WTC11 (cell line): Measurements from ENCODE around the gene CNTNAP2. TPM values are rescaled to one million over a fixed set of nuclear protein-coding genes. Genes with fewer than 3 reads are reported as not detected.

Source experiments
- ATAC-seq: fragments of 200-7000 bp; cut with Tn5 transposase; 2 replicates; pipeline ENCODE4 v1.10.0; 2021; ENCODE audit warnings: mild to moderate bottlenecking, moderate library complexity
- CTCF ChIA-PET: fragments of 300-600 bp; sonication (Branson Sonifier 250); formaldehyde crosslinking; loops from one replicate; lab custom pipeline; 2021; ENCODE audit warnings: antibody characterized with exemption; lab: Charles Lee
- POLR2A ChIA-PET: fragments of 350-600 bp; sonication (Branson Sonifier 250); formaldehyde crosslinking; loops from one replicate; lab custom pipeline; 2021; ENCODE audit warnings: antibody characterized with exemption; lab: Charles Lee
- DNase-seq: peaks from one replicate; pipeline ENCODE4 v3.0.0; 2021; ENCODE audit warnings: low spot score
- H3K27ac Mint-ChIP-seq: 2 replicates; pipeline ENCODE4 v1.8.0; 2021; ENCODE audit warnings: mixed read lengths
- H3K27me3 Mint-ChIP-seq: 2 replicates; pipeline ENCODE4 v1.8.0; 2021; ENCODE audit warnings: low read depth, mild to moderate bottlenecking, moderate library complexity, mixed read lengths
- H3K36me3 Mint-ChIP-seq: 2 replicates; pipeline ENCODE4 v1.8.0; 2021; ENCODE audit warnings: mixed read lengths
- H3K4me1 Mint-ChIP-seq: 2 replicates; pipeline ENCODE4 v1.8.0; 2022; ENCODE audit warnings: mixed read lengths
- H3K4me3 Mint-ChIP-seq: 2 replicates; pipeline ENCODE4 v1.8.0; 2021; ENCODE audit warnings: mild to moderate bottlenecking, moderate library complexity, mixed read lengths
- H3K9me3 Mint-ChIP-seq: 2 replicates; pipeline ENCODE4 v1.8.0; 2021; ENCODE audit warnings: mixed read lengths
- ELF4 ChIP-seq: sonication (generic); formaldehyde crosslinking; IDR thresholded peaks from 2 replicates; pipeline ENCODE4 v1.8.1; 2022; ENCODE audit warnings: low read depth, mild to moderate bottlenecking, moderate library complexity, missing genetic modification reagents
- FOXJ3 ChIP-seq: sonication (generic); formaldehyde crosslinking; IDR thresholded peaks from 2 replicates; pipeline ENCODE4 v1.9.0; 2021; ENCODE audit warnings: missing genetic modification reagents, mild to moderate bottlenecking, borderline replicate concordance
- GTF2I ChIP-seq: fragments of 250-450 bp; sonication (Bioruptor Pico); conservative IDR thresholded peaks from 2 replicates; pipeline ENCODE4 v1.4.0; 2021; ENCODE audit warnings: mild to moderate bottlenecking
- NFATC4 ChIP-seq: fragments of 250-450 bp; sonication (Bioruptor Pico); IDR thresholded peaks from 2 replicates; pipeline ENCODE4 v1.9.0; 2021; ENCODE audit warnings: mild to moderate bottlenecking
- NR1H2 ChIP-seq: sonication (generic); formaldehyde crosslinking; IDR thresholded peaks from 2 replicates; pipeline ENCODE4 v1.9.0; 2021; ENCODE audit warnings: mild to moderate bottlenecking, moderate library complexity, missing genetic modification reagents
- RORB ChIP-seq: fragments of 250-450 bp; sonication (Bioruptor Pico); IDR thresholded peaks from 2 replicates; pipeline ENCODE4 v1.9.0; 2021; ENCODE audit warnings: mild to moderate bottlenecking
- TEAD1 ChIP-seq: sonication (generic); formaldehyde crosslinking; IDR thresholded peaks from 2 replicates; pipeline ENCODE4 v1.8.0; 2022; ENCODE audit warnings: mild to moderate bottlenecking, missing genetic modification reagents
- ZNF219 ChIP-seq: sonication (generic); formaldehyde crosslinking; IDR thresholded peaks from 2 replicates; pipeline ENCODE4 v1.8.0; 2023; ENCODE audit warnings: missing genetic modification reagents, mild to moderate bottlenecking, borderline replicate concordance
- ZNF671 ChIP-seq: fragments of 250-450 bp; sonication (Bioruptor Pico); IDR thresholded peaks from 2 replicates; pipeline ENCODE4 v1.8.0; 2021; ENCODE audit warnings: mild to moderate bottlenecking
- total RNA-seq: library from RNA; stranded (reverse); gene quantifications from 3 replicates; pipeline ENCODE4 v1.2.3, GENCODE V29; 2021
- TF ChIP-seq, protein P1 (sequence below): sonication (generic); formaldehyde crosslinking; IDR thresholded peaks from 2 replicates; pipeline ENCODE4 v1.8.1; 2023; ENCODE audit warnings: mild to moderate bottlenecking, missing genetic modification reagents
- TF ChIP-seq, protein P2 (sequence below): fragments of 250-450 bp; sonication (Bioruptor Pico); IDR thresholded peaks from 2 replicates; pipeline ENCODE4 v1.9.0; 2021; ENCODE audit warnings: mild to moderate bottlenecking
- TF ChIP-seq, protein P3 (sequence below): sonication (generic); formaldehyde crosslinking; conservative IDR thresholded peaks from 2 replicates; pipeline ENCODE4 v1.8.1; 2023; ENCODE audit warnings: mild to moderate bottlenecking, low read depth, missing genetic modification reagents, moderate library complexity
- TF ChIP-seq, protein P4 (sequence below): sonication (generic); formaldehyde crosslinking; conservative IDR thresholded peaks from 2 replicates; pipeline ENCODE4 v1.8.1; 2022; ENCODE audit warnings: mild to moderate bottlenecking, missing genetic modification reagents
- TF ChIP-seq, protein P5 (sequence below): sonication (generic); formaldehyde crosslinking; IDR thresholded peaks from 2 replicates; pipeline ENCODE4 v1.8.1; 2023; ENCODE audit warnings: mild to moderate bottlenecking, missing genetic modification reagents
- TF ChIP-seq, protein P6 (sequence below): sonication (generic); formaldehyde crosslinking; IDR thresholded peaks from 2 replicates; pipeline ENCODE4 v1.8.0; 2023; ENCODE audit warnings: mild to moderate bottlenecking, missing genetic modification reagents
- TF ChIP-seq, protein P7 (sequence below): fragments of 250-450 bp; sonication (Bioruptor Pico); IDR thresholded peaks from 2 replicates; pipeline ENCODE4 v1.9.0; 2021; ENCODE audit warnings: moderate library complexity, mild to moderate bottlenecking, inconsistent platforms, borderline replicate concordance
- TF ChIP-seq, protein P8 (sequence below): sonication (generic); formaldehyde crosslinking; IDR thresholded peaks from 2 replicates; pipeline ENCODE4 v1.8.1; 2023; ENCODE audit warnings: mild to moderate bottlenecking, moderate library complexity, missing genetic modification reagents

CNTNAP2 gene
- total RNA-seq, 1 experiment from 2014 or later = 63.8 TPM

DNA sequence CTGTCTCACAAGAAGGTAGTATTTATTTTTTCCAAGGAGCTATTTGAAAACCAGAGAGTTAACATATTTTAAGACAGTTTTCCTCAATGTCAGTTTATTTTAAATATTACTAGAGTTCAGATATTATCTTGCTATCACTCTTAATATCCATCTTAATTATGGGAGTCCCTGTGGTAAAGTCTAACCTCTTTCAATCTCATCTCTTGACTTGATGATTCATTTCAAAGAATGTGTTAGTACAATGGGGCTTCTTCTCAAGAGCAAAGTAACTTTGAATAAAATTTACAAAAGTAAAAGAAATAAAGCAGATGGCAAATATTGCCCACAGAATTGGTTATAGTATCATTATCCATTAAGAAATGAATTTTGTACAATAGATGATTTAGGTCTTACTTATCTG, 1742.9 kb downstream of the CNTNAP2 start:
- no peak for ATAC-seq
- Mint-ChIP-seq H3K4me3 (no peak overlapping the region), H3K9me3 (peaks cover 9% of the 10 kb centered on the region), H3K36me3 (peaks cover 4% of the 10 kb centered on the region; the same call in 1 of the 2 replicates), H3K27me3 (no peaks in the 10 kb centered on the region), H3K4me1 (peaks cover 11% of the 10 kb centered on the region), H3K27ac (no peak overlapping the region)
- ChIA-PET POLR2A (interaction anchor here (0.6 kb wide), 1 partner anchor 14 kb away, joined by 3 read pairs; no protein-coding TSS in a partner anchor), CTCF (no interaction called here)
- DNase-seq = no peak
- TF ChIP-seq, protein P1, sequence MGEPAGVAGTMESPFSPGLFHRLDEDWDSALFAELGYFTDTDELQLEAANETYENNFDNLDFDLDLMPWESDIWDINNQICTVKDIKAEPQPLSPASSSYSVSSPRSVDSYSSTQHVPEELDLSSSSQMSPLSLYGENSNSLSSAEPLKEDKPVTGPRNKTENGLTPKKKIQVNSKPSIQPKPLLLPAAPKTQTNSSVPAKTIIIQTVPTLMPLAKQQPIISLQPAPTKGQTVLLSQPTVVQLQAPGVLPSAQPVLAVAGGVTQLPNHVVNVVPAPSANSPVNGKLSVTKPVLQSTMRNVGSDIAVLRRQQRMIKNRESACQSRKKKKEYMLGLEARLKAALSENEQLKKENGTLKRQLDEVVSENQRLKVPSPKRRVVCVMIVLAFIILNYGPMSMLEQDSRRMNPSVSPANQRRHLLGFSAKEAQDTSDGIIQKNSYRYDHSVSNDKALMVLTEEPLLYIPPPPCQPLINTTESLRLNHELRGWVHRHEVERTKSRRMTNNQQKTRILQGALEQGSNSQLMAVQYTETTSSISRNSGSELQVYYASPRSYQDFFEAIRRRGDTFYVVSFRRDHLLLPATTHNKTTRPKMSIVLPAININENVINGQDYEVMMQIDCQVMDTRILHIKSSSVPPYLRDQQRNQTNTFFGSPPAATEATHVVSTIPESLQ = no peak
- TF ChIP-seq FOXJ3 (CRISPR knock-in tag) = no peak

DNA sequence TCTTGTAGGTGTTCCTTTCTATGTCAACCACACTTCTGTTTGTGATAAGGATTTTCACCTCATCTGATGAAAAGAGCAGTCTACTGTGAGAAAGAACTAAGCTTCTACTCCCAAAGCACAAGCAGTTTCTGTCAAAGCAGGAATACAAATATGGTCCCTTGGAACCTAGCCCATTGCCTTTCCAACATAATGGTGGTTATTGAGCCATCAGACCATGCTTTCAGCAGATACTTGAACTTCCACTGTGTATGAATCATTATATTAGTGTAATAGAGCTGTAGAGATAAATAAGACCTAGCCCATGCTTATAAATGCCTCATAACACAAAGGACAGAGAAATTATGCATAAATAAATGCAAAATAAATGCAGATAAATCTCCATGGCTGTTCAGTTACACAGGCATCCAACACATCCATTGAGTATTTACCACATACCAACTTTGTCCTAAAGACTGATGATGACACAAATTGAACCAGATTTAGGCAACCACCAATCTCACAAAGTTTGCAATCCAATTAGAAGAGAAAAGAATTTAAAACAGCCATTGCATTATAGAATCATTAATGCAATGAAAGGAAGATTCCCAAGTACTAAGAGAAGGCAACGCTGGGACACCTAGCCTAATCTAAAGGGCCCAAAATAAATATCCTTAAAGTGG, 1744.6 kb downstream of the CNTNAP2 start:
- Mint-ChIP-seq H3K27ac (no peak overlapping the region), H3K27me3 (no peaks in the 10 kb centered on the region), H3K9me3 (peaks cover 12% of the 10 kb centered on the region), H3K4me3 (no peak overlapping the region), H3K4me1 (peaks cover 7% of the 10 kb centered on the region; the same call in 1 of the 2 replicates)
- CTCF ChIA-PET = no interaction called here
- no peak for DNase-seq
- TF ChIP-seq, protein P2, sequence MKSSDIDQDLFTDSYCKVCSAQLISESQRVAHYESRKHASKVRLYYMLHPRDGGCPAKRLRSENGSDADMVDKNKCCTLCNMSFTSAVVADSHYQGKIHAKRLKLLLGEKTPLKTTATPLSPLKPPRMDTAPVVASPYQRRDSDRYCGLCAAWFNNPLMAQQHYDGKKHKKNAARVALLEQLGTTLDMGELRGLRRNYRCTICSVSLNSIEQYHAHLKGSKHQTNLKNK (CRISPR knock-in tag) = no peak
- TF ChIP-seq GTF2I (CRISPR knock-in tag) = no peak
- TF ChIP-seq, protein P3, sequence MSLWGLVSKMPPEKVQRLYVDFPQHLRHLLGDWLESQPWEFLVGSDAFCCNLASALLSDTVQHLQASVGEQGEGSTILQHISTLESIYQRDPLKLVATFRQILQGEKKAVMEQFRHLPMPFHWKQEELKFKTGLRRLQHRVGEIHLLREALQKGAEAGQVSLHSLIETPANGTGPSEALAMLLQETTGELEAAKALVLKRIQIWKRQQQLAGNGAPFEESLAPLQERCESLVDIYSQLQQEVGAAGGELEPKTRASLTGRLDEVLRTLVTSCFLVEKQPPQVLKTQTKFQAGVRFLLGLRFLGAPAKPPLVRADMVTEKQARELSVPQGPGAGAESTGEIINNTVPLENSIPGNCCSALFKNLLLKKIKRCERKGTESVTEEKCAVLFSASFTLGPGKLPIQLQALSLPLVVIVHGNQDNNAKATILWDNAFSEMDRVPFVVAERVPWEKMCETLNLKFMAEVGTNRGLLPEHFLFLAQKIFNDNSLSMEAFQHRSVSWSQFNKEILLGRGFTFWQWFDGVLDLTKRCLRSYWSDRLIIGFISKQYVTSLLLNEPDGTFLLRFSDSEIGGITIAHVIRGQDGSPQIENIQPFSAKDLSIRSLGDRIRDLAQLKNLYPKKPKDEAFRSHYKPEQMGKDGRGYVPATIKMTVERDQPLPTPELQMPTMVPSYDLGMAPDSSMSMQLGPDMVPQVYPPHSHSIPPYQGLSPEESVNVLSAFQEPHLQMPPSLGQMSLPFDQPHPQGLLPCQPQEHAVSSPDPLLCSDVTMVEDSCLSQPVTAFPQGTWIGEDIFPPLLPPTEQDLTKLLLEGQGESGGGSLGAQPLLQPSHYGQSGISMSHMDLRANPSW (CRISPR knock-in tag) = no peak
- TF ChIP-seq, protein P4, sequence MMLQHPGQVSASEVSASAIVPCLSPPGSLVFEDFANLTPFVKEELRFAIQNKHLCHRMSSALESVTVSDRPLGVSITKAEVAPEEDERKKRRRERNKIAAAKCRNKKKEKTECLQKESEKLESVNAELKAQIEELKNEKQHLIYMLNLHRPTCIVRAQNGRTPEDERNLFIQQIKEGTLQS (CRISPR knock-in tag) = no peak
- TF ChIP-seq RORB (CRISPR knock-in tag) = no peak
- no peak for TF ChIP-seq ZNF219 (CRISPR knock-in tag)
- no peak for TF ChIP-seq FOXJ3 (CRISPR knock-in tag)
- TF ChIP-seq ZNF671 = no peak
- TF ChIP-seq, protein P5, sequence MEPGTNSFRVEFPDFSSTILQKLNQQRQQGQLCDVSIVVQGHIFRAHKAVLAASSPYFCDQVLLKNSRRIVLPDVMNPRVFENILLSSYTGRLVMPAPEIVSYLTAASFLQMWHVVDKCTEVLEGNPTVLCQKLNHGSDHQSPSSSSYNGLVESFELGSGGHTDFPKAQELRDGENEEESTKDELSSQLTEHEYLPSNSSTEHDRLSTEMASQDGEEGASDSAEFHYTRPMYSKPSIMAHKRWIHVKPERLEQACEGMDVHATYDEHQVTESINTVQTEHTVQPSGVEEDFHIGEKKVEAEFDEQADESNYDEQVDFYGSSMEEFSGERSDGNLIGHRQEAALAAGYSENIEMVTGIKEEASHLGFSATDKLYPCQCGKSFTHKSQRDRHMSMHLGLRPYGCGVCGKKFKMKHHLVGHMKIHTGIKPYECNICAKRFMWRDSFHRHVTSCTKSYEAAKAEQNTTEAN (CRISPR knock-in tag) = no peak
- TF ChIP-seq, all 79 proteins: peak for 0
- POLR2A ChIA-PET = no interaction called here
- ATAC-seq = no peak
- peaks cover 6% of the 10 kb centered on the region for H3K36me3 Mint-ChIP-seq

DNA sequence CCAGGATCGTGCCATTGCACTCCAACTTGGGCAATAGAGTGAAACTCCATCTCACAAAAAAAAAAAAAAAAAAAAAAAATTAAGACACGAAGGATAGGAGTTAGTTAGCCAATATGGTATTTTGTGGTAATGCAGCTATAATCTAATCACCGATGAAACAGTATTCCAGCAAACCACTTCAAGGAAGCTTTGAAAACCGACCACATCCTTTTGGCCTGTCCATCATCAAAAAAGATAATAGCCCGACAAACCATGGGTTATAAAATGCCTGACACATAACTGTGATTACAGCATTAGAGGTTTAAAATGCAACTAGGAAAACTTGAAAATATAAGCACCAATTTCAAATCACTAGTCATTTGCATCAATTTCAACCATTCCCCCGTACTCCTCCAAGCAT, 1745.3 kb downstream of the CNTNAP2 start:
- no peak for ATAC-seq
- Mint-ChIP-seq H3K27ac (no peak overlapping the region), H3K27me3 (no peaks in the 10 kb centered on the region), H3K9me3 (peaks cover 12% of the 10 kb centered on the region), H3K36me3 (peaks cover 6% of the 10 kb centered on the region), H3K4me1 (peaks cover 7% of the 10 kb centered on the region; the same call in 1 of the 2 replicates), H3K4me3 (no peak overlapping the region)
- ChIA-PET POLR2A (no interaction called here), CTCF (interaction anchor here (0.7 kb wide), 1 partner anchor 28 kb away, joined by 3 read pairs; no protein-coding TSS in a partner anchor)
- no peak for DNase-seq
- TF ChIP-seq, protein P2 (CRISPR knock-in tag) = no peak
- TF ChIP-seq ELF4 (CRISPR knock-in tag) = no peak
- TF ChIP-seq, protein P6, sequence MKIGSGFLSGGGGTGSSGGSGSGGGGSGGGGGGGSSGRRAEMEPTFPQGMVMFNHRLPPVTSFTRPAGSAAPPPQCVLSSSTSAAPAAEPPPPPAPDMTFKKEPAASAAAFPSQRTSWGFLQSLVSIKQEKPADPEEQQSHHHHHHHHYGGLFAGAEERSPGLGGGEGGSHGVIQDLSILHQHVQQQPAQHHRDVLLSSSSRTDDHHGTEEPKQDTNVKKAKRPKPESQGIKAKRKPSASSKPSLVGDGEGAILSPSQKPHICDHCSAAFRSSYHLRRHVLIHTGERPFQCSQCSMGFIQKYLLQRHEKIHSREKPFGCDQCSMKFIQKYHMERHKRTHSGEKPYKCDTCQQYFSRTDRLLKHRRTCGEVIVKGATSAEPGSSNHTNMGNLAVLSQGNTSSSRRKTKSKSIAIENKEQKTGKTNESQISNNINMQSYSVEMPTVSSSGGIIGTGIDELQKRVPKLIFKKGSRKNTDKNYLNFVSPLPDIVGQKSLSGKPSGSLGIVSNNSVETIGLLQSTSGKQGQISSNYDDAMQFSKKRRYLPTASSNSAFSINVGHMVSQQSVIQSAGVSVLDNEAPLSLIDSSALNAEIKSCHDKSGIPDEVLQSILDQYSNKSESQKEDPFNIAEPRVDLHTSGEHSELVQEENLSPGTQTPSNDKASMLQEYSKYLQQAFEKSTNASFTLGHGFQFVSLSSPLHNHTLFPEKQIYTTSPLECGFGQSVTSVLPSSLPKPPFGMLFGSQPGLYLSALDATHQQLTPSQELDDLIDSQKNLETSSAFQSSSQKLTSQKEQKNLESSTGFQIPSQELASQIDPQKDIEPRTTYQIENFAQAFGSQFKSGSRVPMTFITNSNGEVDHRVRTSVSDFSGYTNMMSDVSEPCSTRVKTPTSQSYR (CRISPR knock-in tag) = no peak
- no peak for TF ChIP-seq NR1H2 (CRISPR knock-in tag)
- TF ChIP-seq TEAD1 = no peak
- no peak for TF ChIP-seq NFATC4
- TF ChIP-seq, protein P7, sequence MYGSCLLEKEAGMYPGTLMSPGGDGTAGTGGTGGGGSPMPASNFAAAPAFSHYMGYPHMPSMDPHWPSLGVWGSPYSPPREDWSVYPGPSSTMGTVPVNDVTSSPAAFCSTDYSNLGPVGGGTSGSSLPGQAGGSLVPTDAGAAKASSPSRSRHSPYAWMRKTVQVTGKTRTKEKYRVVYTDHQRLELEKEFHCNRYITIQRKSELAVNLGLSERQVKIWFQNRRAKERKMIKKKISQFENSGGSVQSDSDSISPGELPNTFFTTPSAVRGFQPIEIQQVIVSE (CRISPR knock-in tag) = no peak
- no peak for TF ChIP-seq FOXJ3 (CRISPR knock-in tag)
- TF ChIP-seq, protein P8, sequence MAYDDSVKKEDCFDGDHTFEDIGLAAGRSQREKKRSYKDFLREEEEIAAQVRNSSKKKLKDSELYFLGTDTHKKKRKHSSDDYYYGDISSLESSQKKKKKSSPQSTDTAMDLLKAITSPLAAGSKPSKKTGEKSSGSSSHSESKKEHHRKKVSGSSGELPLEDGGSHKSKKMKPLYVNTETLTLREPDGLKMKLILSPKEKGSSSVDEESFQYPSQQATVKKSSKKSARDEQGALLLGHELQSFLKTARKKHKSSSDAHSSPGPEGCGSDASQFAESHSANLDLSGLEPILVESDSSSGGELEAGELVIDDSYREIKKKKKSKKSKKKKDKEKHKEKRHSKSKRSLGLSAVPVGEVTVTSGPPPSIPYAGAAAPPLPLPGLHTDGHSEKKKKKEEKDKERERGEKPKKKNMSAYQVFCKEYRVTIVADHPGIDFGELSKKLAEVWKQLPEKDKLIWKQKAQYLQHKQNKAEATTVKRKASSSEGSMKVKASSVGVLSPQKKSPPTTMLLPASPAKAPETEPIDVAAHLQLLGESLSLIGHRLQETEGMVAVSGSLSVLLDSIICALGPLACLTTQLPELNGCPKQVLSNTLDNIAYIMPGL (CRISPR knock-in tag) = no peak
